ENCODE data around the gene RNF217.
"Not testable (repeated sequence)": the region's sequence is repeated elsewhere in the genome, so short reads cannot be mapped to it uniquely, and the experiment has no call there.

The RNF217 gene

GRCh38 chr6:124961777-124962638 is at the start of gene RNF217:
TSS of gene RNF217 (plus strand) at chr6:124962437. CDS start at chr6:124962545, 108 bp downstream.
- no peak for DNase-seq (ENCODE audit: low read depth)

- DNase-seq (ENCODE audit: low read depth): no peak
Observed at GRCh38 chr6:124913056-124913455, 49.2 kb upstream of the RNF217 start.

DNA sequence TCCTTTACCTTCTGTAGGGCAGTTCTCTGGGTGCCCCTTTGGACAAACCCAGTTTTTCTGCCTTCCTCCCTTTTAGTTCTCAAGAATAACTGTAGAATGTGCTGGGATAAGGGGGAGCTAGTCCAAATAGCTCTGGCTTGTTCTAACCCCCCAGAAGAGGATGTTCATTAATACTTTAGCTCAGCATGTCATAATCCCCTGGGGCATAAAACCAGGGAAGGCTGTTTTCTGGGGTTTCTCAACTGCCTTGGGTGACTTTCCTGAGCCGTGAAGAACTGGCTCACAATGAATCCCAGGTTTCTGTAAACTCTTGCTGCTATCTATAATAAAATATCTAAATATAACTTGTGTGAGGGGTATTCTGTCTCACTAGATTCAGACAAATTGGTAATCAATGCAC is 44.5 kb upstream of the RNF217 start:
- no peak for DNase-seq (ENCODE audit: low read depth)

DNA sequence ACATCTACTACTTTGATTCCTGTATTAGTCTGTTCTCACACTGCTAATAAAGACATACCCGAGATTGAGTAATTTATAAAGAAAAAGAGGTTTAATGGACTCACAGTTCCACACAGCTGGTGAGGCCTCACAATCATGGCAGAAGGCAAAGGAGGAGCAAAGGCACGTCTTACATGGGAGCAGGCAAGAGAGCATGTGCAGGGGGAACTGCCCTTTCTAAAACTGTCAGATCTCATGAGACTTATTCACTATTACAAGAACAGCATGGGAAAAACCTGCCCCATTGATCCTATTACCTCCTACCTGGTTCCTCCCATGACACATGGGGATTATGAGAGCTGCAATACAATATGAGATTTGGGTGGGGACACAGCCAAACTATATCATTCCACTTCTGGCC is 42.5 kb upstream of the RNF217 start:
- not testable (repeated sequence) for DNase-seq (ENCODE audit: low read depth)

GRCh38 chr6:124924333-124924759 is 37.9 kb upstream of the RNF217 start:
- no peak for DNase-seq (ENCODE audit: low read depth)

DNA sequence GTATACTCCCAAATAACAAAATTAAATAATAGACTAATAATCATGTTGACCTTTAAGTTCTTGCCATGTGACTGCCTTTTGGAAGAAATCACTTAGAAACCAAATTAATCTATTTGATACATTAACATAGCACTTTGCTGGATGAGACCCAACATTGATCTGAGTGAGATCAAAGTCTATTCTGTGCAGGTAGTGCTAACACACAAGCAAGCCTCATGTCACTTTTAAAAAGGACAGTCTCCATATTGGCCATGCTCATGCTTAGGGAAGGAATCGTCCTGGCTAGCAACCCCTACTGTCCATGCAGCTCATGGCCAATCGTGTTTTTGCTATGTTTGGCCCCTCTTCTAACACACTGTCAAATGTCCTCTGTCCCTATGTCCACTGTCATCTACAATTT is 35.8 kb upstream of the RNF217 start:
- no peak for DNase-seq (ENCODE audit: low read depth)

DNA sequence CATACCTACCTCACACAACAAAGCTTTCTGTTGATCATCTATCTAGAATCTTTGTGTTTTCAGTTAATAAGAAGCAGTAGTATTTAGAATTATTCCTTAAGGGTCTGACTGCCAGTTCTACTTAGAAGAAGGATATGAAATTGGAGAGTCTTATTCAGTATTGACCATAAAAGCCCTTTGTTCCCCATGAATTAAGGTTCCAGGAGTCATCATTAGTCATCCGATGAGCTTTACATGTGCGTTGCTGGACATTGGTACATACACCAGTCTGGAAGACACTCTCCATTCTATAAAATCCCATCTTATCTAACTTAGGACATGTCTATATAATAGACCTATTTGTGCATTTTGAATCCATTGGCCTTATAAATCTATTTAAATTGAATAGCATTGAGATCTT is 34.4 kb upstream of the RNF217 start:
- DNase-seq (ENCODE audit: low read depth): no peak

DNA sequence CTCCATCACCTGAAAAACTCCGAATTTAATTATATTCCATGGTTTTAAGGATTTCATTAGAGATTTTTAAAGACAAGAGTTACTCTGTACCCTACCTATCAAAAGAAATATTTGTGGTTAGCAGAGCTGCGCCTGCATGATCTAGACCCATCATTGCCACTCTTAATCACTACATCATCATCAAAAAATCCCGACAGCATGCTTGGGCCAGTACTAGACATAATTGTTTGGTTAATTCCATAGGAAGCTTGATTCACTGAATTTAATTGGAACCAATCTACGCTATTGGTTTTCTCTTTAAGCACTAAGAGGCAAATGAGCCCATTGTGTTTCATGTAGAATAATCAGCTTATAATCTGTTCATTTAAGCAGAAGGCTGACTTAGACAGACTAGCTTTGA is 33.4 kb upstream of the RNF217 start:
- no peak for DNase-seq (ENCODE audit: low read depth)

DNA sequence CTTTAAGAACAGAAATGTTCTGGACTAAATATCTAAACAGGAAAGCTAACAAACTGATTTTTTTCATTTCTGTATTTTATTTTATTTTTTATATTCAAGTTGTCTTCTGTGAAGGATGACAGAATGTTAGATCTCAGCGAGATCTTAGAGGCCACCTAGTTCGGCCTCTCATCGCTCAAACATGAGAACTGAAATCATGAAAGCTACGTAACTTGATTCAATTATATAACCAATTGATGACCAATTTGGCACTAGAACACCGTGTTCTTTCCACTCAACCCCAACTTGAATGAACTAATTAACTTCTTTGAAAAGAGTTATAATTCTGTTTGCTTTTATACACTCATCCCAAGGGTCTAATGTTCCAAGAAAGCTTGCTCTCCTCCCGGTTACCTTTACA is 24.6 kb upstream of the RNF217 start:
- no peak for DNase-seq (ENCODE audit: low read depth)

DNA sequence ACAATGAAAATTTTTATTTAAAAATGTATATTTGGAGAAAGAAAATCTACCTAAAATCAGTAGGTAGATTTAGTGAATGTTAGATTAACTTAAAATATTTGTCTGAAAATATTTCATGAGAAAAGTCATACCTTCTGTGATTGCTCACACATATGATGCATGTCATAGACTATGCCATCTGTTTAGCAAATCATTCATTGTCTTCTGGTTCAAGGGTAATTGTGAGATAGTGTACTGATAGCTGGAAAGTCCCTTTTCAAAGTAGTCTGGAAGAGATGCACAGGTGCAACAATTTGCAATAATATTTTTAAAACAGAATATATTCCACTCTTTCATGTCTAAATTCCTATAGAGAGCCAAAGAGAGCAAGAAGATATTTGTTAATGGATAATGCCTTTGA is 21.0 kb upstream of the RNF217 start:
- DNase-seq (ENCODE audit: low read depth): no peak

- no peak for DNase-seq (ENCODE audit: low read depth)
Observed at GRCh38 chr6:124943658-124944057, 18.6 kb upstream of the RNF217 start.

GRCh38 chr6:124947971-124948451 is 14.2 kb upstream of the RNF217 start:
- DNase-seq (ENCODE audit: low read depth): no peak

DNA sequence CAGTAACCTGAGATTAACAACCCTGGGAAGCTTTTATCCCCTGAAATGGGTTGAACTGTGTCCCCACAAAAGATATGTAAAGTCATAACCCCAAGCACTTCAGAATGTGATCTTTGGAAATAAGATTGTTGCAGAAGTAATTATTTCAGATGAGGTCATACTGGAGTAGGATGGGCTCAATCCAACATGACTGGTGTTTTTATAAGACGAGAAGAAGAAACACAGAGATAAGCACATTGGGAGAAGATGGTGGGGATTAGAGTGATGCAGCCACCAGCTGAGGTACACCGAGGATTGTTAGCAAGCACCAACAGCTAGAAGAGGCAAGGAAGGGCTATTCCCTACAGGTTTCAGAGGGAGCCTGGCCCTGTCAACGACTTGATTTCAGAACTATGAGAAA is 12.5 kb upstream of the RNF217 start:
- no peak for DNase-seq (ENCODE audit: low read depth)

- DNase-seq (ENCODE audit: low read depth): no peak
Observed at GRCh38 chr6:124953808-124954207, 8.4 kb upstream of the RNF217 start.

GRCh38 chr6:124955108-124955856 is 7.0 kb upstream of the RNF217 start:
- no peak for DNase-seq (ENCODE audit: low read depth)

GRCh38 chr6:124956018-124956417 is 6.2 kb upstream of the RNF217 start:
- DNase-seq (ENCODE audit: low read depth): no peak

- no peak for DNase-seq (ENCODE audit: low read depth)
Observed at GRCh38 chr6:124958149-124958548, 4.1 kb upstream of the RNF217 start.

DNA sequence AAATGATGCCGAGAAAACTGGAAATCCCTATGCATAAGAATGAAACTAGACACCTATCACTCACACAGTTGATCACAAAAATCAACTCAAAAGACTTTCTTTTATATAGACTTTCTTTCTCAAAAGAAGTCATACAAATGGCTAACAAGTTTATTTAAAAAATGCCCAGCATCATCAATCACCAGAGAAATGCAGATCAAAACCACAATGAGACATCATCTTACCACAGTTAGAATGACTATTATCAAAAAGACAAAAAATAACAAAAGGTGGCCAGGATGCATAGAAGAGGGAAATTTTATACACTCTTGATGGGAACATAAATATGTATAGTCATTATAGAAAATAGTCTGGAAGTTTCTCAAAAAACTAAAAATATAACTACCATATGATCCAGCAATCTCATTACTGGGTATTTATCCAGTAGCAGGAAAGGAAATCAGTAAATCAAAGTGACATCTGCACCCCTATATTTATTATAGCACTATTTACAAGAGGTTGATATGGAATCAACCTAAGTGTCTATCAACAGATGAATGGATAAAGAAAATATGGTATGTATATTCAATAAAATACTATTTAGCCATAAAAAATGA is 3.4 kb upstream of the RNF217 start:
- DNase-seq (ENCODE audit: low read depth): no peak

GRCh38 chr6:124960757-124961463 is 1.3 kb upstream of the RNF217 start:
- DNase-seq (ENCODE audit: low read depth): no peak

DNA sequence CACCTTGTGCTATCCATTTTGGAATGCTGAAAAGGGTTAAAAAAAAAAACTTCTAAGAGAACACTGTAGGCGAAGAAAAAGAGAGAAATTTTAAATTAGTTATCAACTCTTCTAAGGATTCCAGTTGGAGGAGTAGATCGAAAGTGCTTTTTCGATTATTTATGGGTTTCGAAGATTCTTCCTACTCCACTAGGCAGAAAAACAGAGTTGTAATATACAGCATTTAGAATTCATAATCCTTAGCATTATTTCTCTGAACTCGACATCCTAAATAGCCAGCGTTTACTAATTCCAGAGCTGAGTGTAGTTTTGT is 817 bp upstream of the RNF217 start:
- no peak for DNase-seq (ENCODE audit: low read depth)

DNA sequence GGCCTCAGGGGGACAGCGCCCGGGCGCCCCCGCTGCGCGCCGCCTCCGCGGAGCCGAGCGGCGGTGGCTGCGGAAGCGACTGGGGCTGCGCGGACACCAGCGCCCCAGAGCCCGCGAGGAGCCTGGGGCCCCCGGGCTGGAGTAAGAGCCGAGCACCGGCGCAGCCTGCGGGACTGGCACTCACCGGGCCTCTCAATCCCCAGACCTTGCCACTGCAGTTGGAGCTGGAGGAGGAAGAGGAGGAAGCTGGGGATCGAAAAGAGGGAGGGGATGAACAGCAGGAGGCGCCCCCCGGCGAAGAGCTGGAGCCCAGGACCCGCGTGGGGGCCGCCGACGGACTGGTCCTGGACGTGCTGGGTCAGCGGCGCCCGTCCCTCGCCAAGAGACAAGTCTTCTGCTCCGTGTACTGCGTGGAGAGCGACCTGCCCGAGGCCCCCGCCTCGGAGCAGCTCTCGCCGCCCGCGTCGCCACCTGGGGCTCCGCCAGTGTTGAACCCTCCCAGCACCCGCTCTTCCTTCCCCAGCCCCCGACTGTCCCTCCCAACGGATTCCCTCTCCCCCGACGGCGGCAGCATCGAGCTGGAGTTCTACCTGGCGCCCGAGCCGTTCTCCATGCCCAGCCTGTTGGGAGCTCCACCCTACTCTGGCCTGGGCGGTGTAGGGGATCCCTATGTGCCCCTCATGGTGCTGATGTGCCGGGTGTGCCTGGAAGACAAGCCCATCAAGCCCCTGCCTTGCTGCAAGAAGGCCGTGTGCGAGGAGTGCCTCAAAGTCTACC is 590 bp downstream of the RNF217 start:
- no peak for DNase-seq (ENCODE audit: low read depth)

GRCh38 chr6:124963416-124963785 is 1.2 kb downstream of the RNF217 start:
- no peak for DNase-seq (ENCODE audit: low read depth)

Data from stimulated activated CD8-positive, alpha-beta memory T cell treated with anti-CD3 and anti-CD28 coated beads, Interleukin-12 subunit alpha, Interleukin-12 subunit beta, amount 100 ng/mL, for 4 hours (primary cell).